GM18505 (cell line): Measurements from ENCODE around the gene SGO1.

Source experiments
- ATAC-seq: cut with Tn5 transposase; IDR thresholded peaks from one replicate; pipeline ENCODE4 v1.9.1; 2021; ENCODE audit not compliant: unreplicated experiment
- POLR2A ChIP-seq: IDR thresholded peaks from 4 replicates; pipeline ENCODE4 v1.6.1; 2011; ENCODE audit warnings: borderline replicate concordance; ENCODE audit not compliant: insufficient read depth, insufficient read length; ENCODE audit errors: extremely low read depth

SGO1 gene

DNA sequence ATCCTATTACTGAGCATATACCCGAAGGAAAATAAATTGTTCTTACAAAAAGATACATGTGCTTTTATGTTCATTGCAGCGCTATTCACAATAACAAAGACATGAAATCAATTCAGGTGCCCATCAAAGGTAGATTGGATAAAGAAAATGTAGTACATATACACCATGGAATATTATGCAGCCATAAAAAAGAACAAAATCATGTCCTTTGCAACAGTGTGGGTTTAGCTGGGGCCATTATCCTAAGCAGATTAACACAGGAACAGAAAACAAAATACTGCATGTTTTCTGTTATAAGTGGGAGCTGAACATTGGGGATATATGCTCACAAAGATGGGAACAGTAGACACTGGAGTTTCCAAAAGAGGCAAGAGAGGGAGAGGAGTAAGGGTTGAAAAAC is 42.5 kb downstream of the SGO1 start:
- TF ChIP-seq POLR2A, result no peak
- ATAC-seq, result no peak

DNA sequence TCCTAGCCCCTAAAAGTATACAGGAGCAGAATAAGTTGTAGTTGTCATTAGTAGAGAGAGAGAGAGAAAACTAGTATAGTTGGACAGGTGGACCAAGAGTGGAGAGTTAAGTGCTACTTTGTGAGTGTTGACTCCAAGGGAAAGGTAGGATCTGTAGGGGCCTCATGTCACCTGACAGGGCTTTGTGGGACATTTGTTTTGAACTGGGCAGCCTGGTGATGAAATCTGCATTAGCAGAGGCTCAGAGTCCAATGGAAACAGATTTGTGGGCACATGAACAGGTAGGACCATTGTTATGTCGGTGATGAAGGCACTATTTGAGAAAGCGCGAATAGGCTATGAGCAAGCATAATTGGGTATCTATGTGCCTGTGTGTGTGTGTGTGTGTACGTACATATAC is 43.5 kb downstream of the SGO1 start:
- TF ChIP-seq POLR2A, result no peak
- ATAC-seq, result no peak

DNA sequence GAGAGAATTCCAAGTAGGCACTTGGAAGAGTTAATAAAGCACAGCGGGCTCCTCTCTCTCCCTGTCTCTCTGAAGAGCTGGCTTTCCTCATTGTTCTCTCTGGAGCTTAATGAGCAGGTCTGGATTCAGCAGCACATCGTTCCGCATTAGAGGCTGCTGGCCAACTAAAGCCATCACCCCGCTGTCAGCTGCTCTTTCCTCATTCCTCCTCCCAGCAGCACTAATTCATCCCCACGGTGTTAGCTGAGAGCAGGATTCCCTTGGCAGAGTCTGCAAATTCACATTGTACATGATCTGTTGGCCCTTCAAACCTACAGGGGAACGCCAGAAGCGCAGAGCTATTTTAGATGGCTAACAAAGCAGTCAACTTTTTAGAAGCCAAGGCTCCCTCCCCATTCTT is 44.2 kb downstream of the SGO1 start:
- ATAC-seq, result no peak
- no peak for TF ChIP-seq POLR2A

DNA sequence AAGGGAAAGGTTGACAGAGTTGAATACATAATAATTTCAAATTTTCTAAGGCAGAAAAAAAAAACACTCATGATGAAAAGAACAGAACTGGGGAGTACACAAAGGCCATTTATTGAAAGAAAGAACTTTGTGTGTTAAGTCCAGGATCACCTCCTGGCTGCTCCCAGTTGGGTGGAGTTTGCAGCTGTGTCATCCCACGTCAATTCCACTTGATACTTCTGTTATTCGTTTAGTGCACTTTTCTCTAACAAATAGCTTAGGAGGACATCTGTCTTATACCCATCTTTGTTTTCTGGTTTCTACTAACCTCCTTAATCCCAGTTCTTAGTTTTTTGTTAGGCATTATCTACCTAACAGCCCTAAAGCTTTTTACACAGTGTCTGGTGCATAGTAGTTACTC is 44.7 kb downstream of the SGO1 start:
- TF ChIP-seq POLR2A, result no peak
- no peak for ATAC-seq

DNA sequence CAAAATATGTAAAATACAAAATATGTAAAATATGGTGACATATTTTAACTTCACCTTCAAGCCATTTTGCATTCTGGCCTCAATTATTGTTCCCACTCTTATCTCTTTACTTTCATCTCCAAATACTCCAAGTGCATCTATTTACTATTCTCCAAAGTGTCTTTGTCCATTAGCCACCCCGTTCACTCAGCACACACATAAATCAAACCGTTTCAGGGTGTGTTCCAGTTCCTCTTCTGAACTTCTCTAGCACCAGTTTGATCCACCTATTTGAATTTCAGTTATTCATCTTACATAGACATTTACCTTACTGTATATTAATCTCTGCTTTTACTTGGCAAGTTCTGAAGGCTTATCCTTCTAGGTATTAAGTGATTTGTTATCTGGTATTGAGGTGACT is 45.1 kb downstream of the SGO1 start:
- TF ChIP-seq POLR2A, result no peak
- ATAC-seq, result no peak

- no peak for ATAC-seq
- no peak for TF ChIP-seq POLR2A
Measured at GRCh38 chr3:20137647-20138046, 48.4 kb downstream of the SGO1 start.

- ATAC-seq, result no peak
- no peak for TF ChIP-seq POLR2A
Measured at GRCh38 chr3:20136231-20136630, 49.8 kb downstream of the SGO1 start.

- TF ChIP-seq POLR2A, result no peak
- ATAC-seq, result no peak
Measured at GRCh38 chr3:20130106-20130505, 55.9 kb downstream of the SGO1 start.

- no peak for ATAC-seq
Measured at GRCh38 chr3:20128358-20128757, 57.6 kb downstream of the SGO1 start.

GRCh38 chr3:20125897-20126296 is 60.1 kb downstream of the SGO1 start:
- ATAC-seq, result peak; percentile 99
- TF ChIP-seq POLR2A, result no peak

More at GRCh38 chr3:20128358-20128757, 57.6 kb downstream of the SGO1 start:
- TF ChIP-seq POLR2A, result no peak

GRCh38 chr3:20125289-20125688 is 60.7 kb downstream of the SGO1 start:
- ATAC-seq, result no peak

DNA sequence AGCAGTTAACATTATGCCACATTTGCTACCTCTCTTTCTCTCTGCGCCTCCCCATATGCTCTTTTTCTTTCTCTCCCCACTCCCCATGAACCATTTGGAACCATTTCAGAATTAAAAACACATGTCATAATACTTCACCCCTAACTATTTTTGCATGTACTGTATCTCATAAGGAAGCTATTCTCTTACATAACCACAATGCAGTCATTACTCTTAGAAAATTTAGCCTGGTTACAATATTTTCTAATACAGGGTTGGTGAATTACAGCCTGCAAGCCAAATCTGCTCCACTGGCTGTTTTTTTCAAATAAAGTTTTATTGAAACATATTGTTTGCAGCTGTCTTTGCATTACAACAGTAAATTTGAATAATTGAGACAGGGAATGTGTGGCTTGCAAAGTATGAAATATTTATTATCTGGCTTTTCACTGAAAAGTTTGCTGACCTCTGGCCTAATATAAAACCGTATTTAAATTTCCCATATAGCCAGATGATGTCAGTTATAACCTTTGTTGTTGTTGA is 62.8 kb downstream of the SGO1 start:
- no peak for ATAC-seq
- TF ChIP-seq POLR2A, result no peak

More at GRCh38 chr3:20125289-20125688, 60.7 kb downstream of the SGO1 start:
- TF ChIP-seq POLR2A, result no peak

DNA sequence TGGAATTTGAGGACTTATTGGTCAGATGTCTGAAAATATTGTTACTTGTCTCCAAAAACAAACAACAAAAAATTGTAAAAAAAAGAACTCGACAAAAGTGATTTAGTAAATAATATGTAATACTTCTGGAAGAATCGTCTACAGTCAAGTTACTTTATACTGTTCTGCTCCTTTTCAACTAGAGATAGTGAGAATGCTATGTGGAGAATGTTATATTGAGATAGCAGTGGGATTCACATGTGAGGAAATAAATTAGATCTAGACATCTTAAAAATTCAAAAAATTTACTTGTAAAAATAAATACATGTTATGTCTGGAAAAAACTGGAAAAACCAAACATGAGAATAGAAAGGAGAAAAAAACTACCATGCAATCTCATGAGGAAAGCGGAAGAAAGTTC is 64.9 kb downstream of the SGO1 start:
- TF ChIP-seq POLR2A, result no peak
- no peak for ATAC-seq
